Astrocyte of the spinal cord (primary cell): ENCODE measurements around the gene IDI2.

Source experiments
- DNase-seq: peaks from one replicate; pipeline ENCODE4 v3.0.0; 2011; ENCODE audit warnings: low read depth, low spot score
- H3K4me3 ChIP-seq: 2 replicates; pipeline ENCODE4 v1.5.1; 2011; ENCODE audit warnings: low read depth, mild to moderate bottlenecking, low read length, moderate library complexity
- CTCF ChIP-seq: IDR thresholded peaks from 2 replicates; pipeline ENCODE4 v1.5.1; 2012; ENCODE audit warnings: low read depth, mild to moderate bottlenecking, low read length, inconsistent platforms
- in situ Hi-C: cut with HindIII; loops from 2 replicates; pipeline ENCODE4 v1.10.0; 2017; ENCODE audit warnings: low sequenced_read_pairs

Gene IDI2

DNA sequence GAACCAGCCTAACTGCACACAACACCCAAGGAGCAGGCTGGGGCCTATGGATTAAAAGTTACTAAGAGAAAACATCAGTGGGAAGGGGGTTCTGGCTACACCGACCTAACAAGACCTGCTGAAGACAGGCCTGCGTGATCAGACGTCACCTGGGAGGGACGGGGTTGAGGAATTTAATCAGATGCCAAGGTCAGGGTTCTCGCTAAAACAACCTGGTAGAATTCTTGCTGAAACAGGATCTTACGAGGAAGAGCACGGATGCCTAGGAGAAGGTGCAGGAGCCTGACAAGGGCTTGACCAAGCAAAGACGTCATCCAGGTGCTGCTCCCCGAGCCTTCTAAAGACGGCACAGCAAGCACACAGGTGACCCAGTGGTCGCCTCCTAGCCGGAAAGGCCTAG is 1.6 kb downstream of the IDI2 start:
- no peak for DNase-seq
- no peak for TF ChIP-seq CTCF

DNA sequence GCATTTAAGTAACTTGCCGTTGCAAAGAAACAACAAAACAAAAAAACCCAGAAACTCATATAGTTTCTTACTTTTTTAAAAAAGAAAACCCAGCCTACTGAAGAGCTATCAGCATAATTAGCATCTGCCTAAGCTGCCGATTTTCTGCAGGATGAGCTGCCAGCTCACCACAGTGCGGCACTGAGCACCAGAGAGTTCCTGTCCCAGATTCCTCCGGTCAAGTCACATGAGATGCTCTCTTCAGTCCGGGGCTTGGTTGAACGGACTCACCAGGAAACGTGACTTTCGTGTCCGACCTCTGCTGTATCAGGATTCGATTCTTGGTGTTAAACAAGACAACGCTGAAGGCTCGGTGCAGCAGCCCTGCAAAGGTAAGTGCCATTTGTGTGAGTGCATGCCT is 3.2 kb downstream of the IDI2 start:
- TF ChIP-seq CTCF: no peak
- in situ Hi-C loops: no loop called here
- no peak overlapping the region for H3K4me3 ChIP-seq
- DNase-seq: no peak

More for the DNA sequence above, 1.6 kb downstream of the IDI2 start:
- in situ Hi-C loops: no loop called here
- H3K4me3 ChIP-seq: no peak overlapping the region

DNA sequence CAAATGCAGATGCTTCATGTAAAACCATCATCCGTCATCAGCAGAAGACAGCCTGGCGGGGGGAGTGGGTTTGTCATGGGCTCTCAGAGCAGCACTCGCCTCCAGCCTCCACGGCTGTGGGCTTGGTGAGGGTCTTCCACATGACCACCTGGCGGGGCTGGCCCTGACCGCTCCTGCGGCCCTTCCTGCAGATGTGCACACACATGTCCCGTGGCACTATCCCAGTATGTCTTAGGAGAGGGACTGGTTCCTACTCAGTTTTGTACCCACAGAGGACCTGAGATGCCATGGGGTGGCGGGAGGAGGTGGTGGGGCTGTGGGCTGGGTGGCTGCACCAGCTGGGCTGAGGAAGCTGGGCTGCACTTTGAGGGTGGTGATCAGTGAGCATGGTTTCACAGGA is 4.7 kb downstream of the IDI2 start:
- H3K4me3 ChIP-seq: no peak overlapping the region
- DNase-seq: no peak
- in situ Hi-C loops: no loop called here
- no peak for TF ChIP-seq CTCF

DNA sequence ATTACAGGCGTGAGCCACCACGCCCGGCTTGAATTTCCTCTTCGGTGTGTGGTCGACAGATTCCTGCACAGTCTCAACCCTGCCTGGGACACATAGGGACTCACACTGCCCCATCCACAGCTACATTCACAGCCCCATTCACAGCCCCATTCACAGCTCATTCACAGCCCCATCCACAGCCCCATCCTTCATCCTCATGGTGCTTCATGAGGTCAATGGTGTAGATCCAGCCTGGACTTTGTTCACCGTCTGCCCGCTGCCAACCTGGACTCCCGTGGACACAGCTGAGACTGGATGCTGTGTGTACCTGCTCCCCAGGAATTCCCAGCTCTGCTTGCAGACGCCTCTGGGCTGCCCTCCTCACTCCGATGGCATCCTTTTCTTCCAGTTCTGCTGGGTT is 5.2 kb downstream of the IDI2 start:
- no peak for DNase-seq
- in situ Hi-C loops: no loop called here
- no peak overlapping the region for H3K4me3 ChIP-seq
- TF ChIP-seq CTCF: no peak

- in situ Hi-C loops: no loop called here
- H3K4me3 ChIP-seq: no peak overlapping the region
- DNase-seq: no peak
- TF ChIP-seq CTCF: no peak
Measured at GRCh38 chr10:1019362-1019761, 6.3 kb downstream of the IDI2 start.

- no peak overlapping the region for H3K4me3 ChIP-seq
- no peak for TF ChIP-seq CTCF
- in situ Hi-C loops: no loop called here
Measured at GRCh38 chr10:1015688-1016087, 10.0 kb downstream of the IDI2 start.

GRCh38 chr10:1011696-1012095 is 14.0 kb downstream of the IDI2 start:
- in situ Hi-C loops: no loop called here
- no peak for DNase-seq
- no peak for TF ChIP-seq CTCF
- H3K4me3 ChIP-seq: no peak overlapping the region

More at GRCh38 chr10:1015688-1016087, 10.0 kb downstream of the IDI2 start:
- DNase-seq: no peak
